Measurements from ENCODE around the gene C9.

DNA sequence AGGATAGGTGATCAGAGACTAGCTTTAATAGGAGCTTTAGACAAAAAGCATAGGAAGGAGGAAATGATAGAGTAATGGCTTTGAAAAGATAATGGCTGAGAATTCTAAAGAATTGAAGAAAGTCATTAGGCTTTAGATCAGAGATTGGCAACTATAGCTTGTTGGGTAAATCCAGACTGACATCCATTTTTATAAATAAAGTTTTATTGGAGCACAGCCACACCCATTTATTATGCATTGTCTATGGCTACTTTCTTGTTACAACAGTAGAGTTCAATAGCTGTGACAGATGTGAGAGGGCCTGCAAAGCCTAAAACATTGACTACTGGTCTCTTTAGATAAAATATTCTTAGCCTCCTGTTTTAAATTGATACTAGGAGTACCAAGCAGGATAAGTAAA, 104.2 kb downstream of the C9 start:
- TF ChIP-seq, protein P1, sequence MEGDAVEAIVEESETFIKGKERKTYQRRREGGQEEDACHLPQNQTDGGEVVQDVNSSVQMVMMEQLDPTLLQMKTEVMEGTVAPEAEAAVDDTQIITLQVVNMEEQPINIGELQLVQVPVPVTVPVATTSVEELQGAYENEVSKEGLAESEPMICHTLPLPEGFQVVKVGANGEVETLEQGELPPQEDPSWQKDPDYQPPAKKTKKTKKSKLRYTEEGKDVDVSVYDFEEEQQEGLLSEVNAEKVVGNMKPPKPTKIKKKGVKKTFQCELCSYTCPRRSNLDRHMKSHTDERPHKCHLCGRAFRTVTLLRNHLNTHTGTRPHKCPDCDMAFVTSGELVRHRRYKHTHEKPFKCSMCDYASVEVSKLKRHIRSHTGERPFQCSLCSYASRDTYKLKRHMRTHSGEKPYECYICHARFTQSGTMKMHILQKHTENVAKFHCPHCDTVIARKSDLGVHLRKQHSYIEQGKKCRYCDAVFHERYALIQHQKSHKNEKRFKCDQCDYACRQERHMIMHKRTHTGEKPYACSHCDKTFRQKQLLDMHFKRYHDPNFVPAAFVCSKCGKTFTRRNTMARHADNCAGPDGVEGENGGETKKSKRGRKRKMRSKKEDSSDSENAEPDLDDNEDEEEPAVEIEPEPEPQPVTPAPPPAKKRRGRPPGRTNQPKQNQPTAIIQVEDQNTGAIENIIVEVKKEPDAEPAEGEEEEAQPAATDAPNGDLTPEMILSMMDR (IDR thresholded peaks at IDR 0.05) = no peak
- no peak for TF ChIP-seq POLR2A (IDR thresholded peaks at IDR 0.05)

Measured in testis (tissue), 2 donors.